Activated T-helper 1 cell treated with Interleukin-2 at 50 U/mL for 16 hours (primary cell): Measurements from ENCODE around the gene C14orf119.

Experiments used
- DNase-seq: peaks from one replicate; pipeline ENCODE4 v3.0.0-alpha.2; 2020; ENCODE audit warnings: low read depth

Gene C14orf119

DNA sequence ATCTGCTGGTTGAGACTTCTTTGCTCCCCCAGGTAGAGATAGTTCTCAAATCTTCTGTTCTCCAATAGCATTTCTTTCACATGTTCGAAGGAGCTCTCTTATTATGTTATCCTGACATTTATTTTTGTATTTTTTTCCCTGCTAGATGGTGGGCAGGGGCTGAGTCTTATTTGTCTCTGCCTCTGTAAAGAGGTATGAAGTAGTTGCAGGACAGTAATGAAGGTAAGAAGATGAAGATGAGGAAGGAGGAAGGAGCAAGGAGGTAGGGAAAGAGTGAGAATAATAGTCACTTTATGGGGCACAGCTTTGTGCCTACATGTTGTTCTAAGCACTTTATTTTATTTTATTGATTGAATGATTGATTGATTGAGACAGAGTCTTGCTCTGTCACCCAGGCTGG, 14.5 kb downstream of the C14orf119 start:
- no peak for DNase-seq

DNA sequence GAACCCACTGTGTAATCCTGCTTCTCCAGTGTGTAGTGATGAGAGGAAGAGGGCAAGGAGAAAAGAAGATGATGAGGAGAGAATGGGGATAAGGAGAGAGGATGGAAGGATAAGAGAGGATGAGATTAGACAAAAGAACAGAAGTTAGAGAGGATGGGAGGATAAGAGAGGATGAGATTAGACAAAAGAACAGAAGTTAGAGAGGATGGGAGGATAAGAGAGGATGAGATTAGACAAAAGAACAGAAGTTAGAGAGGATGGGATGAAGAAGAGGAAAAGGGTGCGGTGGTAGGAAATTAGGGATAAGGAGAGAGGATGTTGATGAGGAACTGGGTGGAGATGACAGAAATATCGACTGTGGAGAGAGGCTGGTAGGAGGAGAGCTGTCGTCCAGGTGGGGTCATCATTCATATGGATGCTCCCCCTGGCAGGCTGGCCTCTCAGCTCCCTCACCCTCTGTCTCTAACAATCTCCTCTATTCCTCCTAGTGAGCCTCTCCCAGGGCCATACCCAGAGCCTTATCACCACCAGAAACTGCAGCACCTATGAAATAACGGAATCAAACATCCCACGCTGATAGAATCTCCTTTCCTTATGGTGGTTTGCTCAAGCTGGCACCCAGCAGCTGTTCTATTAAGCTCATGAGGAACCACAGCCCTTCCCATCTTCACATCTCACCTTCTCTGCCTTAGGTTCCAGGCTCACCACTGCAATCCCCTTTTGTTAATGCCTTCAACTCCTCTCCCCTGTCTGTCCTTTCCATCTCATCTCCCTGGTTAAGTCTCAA, 15.5 kb downstream of the C14orf119 start:
- DNase-seq: no peak

DNA sequence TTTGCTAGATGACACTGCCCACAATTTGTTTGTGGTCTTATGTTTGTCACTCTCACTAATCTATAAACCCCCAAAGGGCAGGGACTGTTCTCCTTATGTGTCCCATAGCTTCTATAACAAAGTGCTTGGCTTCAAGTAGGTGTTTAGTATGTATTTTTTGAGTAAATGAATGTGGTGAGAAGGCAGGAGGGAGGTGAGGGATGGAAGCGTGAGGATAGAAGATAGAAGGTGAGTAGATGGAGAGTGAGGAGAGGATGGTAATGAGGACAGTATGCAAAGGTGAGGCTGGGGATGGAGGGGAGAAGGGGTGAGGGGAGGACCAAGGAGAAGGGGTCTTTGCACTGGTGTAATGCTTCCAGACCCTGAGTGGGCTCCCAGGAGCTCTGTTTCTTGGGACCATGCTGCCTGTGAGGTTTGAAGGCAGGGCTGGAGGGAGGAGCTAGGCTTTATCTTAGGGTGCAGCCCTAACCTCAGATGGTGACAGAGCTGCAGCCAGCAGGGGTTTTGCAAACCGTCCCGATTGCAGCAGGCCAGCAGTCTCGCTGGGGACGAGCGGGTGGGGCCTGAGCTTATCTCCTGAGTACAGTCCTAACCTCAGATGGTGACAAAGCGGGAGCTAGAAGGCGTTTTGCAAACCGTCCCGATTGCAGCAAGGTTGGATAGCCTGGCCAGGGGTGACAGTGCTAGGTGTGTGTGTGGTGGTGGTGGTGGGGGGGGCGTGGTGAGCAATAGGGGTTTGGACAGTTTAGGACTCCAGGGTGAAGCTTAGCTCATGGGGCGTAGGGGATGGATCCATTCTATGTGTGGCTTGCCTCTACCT, 17.3 kb downstream of the C14orf119 start:
- DNase-seq: no peak

DNA sequence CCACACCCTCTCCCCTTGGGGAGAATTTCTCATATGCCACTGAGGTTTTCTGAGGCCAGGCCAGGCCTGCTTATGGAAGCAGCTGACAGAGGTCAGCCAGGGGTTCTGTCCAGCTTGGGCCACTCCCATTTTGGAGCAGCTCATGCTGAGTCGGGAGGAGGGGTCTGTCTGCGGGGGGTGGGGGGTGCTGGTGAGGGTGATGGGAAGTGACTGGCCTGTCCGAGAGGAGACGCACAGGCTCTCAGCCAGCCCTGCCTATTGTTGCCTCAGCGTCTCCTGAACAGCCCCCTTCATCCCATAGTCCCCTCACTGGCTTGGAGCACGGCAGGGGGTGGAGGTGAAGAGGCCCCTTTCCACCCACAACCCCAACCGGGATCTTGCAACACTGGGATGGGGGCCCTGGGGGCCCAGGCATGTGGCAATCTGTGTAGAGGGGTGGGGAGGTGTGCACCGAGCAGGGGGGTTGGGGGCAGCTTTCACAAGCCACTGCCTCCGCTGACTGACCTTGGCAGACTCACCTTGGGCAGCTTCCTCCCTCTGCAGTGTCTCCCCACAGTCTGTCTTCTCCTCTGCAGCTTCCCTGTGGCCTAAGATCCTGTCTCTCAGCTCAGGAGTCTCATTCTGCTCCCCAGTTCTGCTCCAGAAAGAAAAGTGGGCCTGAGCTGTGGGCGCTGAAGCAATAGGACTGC, 18.3 kb downstream of the C14orf119 start:
- DNase-seq: no peak

DNA sequence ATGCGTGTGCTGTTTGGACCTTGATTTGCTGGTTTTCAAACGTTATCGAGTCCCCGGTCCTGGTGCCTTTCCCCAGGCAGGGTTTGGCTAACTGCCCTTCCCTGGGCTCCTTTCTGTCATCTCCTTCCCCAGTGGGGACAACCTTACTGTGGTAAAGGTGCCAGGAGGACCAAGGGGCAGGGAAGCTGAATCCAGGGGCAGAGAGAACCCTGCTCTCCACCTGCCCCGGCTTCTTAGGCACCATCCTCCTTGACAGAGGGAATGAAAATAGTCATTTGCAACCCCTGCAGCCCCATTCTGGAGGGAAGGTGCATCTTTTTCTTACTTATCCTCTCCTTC, 18.8 kb downstream of the C14orf119 start:
- DNase-seq: no peak

DNA sequence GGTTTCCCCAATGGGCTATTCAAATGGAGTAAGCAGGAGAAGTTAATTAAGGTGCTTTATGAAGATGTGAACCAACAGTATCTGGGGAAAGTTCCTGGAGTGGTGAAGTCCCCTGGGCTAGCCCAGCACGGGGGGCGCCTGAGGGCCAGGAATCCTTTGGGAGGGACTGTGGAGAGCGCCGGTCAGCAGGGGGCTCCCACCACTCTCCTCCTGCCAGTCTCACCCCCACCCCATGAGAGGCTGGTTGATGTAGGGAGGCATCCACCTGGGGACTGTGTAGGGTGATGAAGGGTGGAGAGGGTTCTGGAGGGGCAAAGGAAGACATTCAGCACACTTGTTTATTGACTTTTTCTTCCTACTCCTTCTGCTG, 19.3 kb downstream of the C14orf119 start:
- no peak for DNase-seq

DNA sequence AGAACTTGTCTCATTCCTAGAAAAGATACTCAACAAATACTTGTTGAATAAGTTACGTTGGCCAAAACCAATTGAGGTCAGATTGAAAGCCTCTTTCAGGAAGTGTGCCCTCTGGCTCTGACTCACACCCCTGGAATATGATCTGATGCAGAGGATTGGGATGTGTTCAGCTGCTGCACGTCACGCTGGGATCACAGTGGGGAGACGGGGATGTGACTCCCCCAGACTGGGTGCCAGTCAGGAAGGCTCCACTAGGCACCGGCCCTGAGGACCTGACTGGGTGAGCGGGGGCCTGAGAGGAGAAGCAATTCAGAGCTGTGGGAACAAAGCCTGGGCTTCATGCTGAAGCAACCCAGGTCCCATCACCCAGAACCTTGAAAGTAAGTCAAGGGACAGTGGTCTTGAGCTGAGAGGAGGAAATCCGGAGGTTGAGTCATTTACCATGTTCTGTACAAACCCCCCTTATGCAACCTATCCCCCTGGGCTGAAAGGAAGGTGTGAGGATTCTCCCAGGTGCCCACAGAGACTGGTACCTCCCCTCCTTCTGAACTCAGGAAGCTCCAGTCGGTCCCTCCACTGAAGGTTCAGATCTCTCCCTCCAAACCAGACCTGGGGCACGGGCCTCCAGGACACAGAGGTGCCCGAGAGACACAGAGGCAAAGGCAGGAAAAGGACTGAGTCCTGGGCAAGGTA, 19.9 kb downstream of the C14orf119 start:
- no peak for DNase-seq

DNA sequence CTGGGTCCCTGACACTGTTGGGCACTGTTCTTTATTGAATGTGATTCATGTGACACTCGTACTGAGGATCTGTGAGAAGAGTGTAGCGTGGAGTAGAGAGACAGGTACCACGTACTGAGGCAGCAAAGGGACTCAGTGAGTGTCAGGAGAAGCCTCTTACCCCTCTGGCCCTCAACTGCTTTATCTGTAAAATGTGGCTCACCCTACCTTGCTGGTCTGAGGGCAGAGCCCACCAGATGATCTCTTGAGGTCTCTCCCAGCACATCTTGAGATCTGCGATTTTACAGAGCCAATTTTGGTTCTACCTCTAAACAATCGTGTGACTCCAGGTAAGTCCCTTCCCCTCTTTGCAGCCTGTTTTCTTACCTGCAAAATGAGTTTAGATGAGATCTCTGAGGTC, 20.6 kb downstream of the C14orf119 start:
- no peak for DNase-seq

DNA sequence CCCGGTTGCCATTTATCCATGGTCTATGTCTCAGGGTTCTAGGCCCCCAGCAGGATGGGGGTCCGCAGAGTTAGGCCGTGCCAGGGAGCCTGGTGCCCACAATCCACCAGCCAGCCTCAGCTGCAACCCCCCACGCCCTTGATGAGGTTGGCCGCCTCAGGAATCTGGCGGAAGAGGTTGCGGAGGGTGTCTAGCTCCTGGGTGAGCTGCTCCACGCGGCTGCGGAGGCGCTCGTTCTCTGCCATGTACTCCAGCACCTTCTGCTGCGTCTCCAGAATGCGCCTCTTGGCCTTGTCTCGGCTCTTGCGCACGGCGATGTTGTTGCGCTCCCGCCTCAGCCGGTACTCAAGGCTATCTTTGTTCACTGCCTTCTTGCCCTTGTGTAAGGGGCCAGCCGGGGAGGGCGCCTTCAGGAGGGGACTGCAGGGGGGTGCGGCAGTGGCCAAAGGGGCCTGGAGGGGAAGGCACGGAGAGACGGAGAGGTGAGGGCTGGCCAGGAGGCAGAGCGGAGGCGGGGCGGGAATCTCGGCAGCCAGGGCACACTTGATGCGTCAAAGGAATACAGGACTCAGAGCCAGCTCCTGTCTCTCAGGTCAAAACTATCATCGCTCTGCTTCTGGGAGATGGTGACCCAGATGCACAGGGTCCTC, 22.2 kb downstream of the C14orf119 start:
- DNase-seq: no peak

DNA sequence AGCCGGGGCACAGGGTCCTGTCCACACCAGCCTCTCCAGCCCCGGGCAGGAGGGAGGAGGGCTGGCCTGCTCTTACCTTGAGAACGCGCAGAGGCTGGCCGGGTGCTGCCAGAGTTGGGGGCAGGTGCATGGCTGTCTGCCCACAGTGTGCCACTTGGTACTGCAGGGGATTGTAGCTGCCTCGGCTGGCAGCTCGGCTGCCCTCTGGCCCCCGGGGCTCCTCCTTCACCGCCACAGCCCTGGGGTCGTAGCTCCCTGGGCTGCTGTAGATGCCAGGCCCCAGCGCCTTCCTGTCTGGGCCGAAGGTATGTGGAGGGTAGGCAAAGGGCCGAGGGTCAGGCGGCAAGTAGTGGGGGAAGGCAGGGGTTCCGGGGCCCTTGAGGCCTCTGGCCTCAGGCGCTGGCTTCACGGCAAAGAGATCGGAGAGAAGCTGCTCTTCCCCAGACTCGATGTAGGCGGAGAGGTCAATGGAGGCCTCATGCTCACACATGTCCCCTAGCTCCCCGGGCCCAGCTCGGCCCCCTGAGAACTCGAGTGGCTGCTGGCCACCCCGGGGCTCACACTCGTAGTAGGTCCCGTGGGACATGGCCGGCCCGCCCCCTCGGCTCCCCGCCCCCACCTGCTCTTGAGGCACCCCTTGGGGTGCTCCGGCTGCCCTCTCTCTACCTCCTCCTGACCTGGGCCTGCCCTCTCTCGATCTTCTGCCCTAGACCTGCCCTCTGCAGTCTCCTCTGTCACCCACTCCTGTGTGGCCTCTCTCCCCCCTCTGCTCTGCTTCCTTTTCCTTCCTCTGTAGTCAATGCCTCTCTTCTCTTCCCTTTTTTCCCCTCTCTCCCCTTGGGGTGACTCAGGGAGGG, 23.4 kb downstream of the C14orf119 start, which contains the start of gene CEBPE:
CEBPE (minus strand) TSS at position 750 of the 857 bp plus-strand sequence; CDS start at position 586, 164 bp downstream.
- no peak for DNase-seq

DNA sequence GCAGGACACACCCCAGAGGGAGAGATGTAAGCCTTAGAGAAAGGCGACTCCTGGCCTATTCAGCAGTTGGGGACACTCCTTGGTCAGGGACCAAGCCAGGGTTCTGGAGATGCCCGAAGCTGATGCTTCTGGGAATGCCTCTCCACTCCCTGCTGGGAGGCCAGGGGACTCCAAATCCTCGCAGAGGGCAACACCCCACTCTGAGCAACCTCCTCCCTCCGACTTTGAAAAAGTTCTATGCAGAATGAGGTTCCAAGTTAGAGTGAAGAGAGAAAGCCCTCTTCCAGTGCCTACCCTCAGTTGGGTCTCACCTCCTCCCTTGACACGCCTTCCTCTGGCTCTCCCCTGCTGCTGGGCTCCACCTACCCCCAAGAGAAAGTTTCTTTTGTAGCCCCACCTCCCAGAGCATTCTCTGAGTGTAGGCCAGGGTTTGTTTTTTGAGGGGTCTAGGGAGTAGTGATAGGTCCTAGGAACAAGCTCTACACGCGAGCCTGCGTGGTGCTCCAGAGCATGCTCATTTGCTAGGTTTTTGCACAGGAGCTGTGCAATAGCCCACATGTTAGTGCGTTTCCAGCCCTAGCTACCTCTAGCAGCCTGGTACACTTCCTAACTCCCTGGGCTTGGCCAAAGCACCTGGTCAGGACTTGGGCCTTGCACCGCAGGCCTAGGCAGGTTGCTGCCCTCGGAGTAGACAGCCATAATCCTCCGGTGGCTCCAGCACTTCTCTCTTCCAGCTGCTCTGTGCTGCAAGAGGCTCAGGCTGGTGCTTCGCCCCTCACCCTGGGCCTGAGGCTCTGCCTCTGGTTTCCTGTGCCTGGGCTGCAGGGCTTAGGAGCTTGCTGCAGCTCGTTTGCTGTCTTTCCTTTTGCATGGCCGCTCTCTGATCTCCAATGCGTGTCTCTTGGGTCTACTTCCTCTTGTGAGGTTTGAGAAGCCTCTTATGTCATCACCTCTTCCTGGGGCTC, 24.3 kb downstream of the C14orf119 start:
- DNase-seq: peak; percentile 22

DNA sequence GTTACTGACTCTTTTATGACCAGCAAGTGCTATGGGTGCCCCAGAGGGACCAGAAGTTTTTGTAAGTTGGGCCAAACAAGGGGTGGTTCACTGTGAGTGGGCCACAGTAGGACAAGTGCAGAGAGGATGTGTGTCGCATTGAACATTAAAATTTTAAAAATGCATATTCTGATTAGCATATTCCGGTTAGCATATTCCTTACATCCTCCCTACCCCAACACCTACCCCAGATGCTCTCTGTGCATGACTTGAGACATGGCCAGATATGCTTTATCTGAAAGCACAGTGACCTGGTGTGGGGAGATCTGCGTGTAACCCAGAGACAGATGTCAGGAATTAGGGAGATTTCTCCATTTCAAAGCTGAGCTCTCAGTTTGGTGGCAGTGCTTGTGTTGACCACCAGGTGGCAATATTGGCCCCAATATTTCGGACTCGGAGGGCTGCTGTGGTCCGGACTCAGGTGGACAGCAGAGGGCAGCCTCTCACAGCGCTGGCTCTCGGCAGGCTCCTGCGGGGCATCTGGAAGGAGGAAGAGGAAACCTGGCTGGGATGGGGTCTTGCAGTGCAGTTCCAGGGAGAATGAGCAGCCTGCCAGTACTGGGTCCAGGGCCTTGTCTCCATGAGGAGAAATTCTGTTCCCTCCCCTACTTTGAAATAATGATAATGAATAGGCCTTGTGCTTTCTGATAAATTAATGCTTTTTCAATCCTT, 25.4 kb downstream of the C14orf119 start:
- DNase-seq: peak; percentile 60

DNA sequence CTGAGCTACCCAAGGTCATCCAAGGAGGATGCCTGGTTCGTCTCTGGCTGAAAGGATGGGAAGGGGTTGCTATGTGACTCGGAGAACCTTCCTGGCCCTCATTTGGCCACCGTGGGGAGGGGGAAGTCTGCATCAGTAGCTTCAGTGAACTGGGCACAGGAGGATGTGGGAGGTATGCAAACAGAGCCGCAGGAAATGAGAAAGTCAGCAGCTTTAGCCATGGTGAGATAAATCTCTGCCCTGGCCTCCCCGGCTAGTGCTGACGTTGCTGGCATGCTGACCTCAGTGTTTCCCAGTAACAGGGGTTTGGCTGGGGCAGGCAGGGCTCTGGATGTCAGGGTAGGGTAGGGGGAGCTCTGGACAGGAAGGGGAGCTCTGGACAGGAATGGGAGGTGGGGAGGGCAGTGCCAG, 26.1 kb downstream of the C14orf119 start:
- DNase-seq: no peak

DNA sequence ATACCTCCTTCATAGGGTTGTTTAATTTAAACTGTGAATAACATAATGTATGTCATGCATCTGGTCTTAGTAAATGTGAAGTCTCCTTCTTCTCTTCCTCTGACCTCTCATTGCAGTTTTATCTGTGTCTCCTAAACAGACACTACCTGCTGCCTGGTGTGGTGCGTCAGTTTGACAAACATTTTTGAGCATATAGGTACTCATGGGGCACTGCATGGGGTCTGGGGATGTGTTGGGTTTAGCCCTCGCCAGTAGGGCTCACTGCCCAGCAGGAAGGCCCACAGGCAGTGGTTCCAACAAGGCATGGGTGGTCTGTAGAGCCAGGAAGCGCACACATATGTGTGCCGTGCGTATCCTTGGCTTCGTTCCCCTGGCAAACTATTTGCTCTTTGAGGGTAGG, 26.8 kb downstream of the C14orf119 start:
- no peak for DNase-seq

DNA sequence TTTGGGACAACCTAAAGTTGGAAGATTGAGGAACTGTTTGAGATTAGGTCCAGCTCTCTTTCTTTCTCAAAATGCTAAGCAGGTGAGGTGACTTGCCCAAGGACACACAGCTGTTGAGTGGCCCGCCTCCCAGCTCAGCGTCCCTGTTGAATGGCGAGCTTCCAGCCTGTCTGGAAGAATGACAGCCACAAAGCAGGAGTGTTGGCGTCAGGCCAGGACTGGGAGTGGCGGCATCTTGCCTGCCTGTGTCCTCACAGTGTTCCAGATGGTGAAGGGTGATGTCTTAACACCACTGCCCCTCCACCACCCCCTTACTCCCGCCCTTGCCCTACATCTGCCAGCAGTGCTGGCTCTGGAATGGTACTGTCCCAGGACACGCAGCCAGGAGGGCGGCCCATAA, 28.1 kb downstream of the C14orf119 start:
- no peak for DNase-seq

DNA sequence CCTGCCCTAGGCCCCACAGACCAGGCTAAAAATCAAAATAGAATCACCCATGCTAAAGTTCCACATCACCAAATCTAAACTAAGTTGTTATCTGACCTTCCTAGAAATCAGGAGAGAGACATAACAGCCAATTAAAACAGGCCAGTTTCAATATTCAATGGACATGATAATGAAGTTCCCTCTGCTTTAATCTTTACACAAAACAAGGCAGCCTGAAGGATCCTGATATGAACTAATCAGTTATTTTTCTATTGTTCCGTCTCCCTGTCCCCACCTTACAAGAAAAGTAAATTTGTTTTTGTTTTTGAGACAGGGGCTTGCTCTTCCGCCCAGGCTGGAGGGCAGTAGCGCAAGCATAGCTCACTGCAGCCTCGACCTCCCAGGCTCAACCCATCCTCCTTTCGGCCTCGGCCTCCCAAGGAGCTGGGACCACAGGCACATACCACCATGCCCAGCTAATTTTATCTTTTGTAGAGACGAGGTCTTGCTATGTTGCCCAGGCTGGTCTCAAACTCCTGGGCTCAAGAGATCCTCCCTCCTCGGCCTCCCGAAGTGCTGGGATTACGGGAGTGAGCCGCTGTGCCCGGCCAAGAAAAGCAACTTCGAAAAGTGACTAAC, 29.1 kb downstream of the C14orf119 start:
- DNase-seq: no peak

DNA sequence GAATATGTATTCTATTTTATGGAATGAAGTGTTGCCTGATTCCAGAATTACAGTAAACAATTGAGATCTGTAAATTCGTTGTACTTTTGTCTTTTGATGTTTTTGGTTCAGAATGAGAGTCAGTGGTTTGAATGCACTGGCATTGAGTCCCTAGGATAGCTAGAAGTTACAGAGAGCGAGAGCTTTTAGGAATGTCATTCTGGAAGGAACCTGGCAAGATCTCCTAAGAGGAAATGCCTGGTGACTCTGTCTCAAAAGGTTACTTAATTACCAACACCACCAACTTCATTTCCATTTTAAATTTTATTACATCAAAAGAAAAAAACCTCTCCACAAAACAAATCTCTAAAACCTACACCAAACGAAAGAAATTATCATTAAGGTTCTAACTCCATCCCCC, 29.7 kb downstream of the C14orf119 start:
- DNase-seq: no peak

DNA sequence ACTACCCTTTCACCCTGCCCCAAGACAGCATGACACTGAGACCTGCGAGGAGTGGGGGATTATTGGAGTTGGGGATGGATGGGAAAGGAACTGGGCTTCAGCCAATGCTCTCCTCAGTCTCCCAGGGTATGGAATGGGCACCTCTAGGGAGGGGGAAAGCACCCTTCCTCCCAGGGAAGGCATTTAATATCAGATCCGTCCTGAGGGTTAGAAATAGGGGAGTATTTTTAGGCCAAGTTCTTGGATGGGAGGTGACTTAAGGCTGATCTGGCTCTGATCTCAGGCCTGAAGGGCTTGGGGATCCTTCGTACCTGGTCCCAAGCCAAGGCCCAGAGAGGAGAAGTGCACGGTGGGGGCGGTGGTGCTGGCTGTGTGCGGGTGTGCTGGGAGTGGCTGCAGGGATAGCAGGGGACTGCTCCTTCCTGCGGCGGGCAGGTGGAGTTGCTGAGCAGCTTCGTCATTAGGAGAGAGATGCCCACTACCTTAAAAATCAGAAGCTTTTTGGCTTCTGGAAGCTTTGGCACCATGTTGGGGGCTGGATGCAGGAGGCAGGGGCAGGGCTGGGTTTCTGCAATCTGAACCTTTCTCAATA, 30.7 kb downstream of the C14orf119 start:
- no peak for DNase-seq
